GM11168 (cell line): Measurements from ENCODE around the gene AQP5.

Experiments
- in situ Hi-C: fragments of 300-500 bp; cut with MboI; formaldehyde crosslinking; loops from one replicate; pipeline ENCODE4 v1.12.0; 2022; ENCODE audit warnings: low sequenced_read_pairs; ENCODE audit not compliant: unreplicated experiment

Gene AQP5

GRCh38 chr12:49948866-49949845 is 12.5 kb upstream of the AQP5 start:
- in situ Hi-C loops: no loop called here

DNA sequence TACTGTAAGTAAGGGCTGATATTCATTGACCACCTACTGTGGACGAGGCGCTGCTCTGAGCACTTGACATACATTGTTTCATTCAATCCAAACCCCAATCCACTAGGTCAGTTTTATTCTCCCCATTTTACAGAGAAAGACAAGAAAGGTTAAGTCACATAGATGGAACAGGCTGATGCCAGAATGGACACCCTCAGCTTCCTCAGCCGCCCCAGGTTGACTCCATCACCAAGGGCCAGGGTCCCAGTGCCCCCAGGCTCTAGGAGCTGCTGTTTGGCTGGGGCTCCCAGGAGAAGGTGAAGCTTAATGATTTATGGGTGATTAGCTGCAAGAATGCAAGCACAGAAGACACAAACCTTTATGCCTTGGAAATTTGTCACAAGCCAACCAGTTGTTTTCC is 11.8 kb upstream of the AQP5 start:
- in situ Hi-C loops: no loop called here

- in situ Hi-C loops: no loop called here
These were observed 11.1 kb upstream of the AQP5 start, which contains the start of gene AQP2 for GRCh38 chr12:49950273-49951251. TSS of gene AQP2 (plus strand) at chr12:49950737. CDS start at chr12:49950831, 94 bp downstream.

DNA sequence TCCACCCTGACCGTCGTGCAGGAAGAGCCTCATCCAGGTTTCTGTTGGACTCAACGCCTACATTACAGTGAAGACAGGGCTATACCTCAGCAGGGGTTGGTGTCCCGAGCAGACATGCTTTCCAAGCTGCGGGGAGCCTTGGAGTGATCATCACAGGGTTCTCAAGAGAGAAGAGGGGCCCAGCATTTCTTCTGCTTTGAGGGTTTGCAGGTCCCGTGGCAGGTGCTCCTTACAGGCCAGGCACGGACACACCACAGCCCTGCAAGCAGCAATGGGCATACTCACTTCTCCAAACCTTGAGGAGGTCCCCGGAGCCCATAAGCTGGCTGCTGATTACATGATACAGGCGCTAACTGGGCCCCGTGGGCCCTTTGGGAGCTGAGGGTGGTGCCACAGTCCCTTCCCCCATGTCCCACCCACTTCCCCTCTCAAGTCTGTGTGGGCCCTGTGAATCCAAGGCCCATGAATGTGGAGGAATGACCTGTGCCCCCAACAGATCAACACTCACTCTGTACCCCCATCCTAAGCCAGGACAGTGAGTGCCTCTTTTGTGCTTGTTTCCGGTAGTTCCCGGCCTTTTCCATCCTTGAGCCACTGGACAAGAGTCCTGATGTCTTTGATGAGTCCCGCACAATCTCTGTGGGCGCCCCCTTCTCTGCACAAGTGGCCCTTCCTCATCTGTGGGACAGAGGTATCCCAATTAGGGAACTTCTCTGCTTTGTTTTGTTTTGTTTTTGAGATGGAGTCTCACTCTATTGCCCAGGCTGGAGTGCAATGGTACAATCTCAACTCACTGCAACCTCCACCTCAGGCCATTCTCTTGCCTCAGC is 10.0 kb upstream of the AQP5 start:
- in situ Hi-C loops: no loop called here

- in situ Hi-C loops: no loop called here
These were observed 9.1 kb upstream of the AQP5 start for GRCh38 chr12:49952391-49953055.

GRCh38 chr12:49953151-49953550 is 8.5 kb upstream of the AQP5 start:
- in situ Hi-C loops: no loop called here

- in situ Hi-C loops: no loop called here
These were observed 7.5 kb upstream of the AQP5 start for GRCh38 chr12:49953961-49954846.

- in situ Hi-C loops: no loop called here
These were observed 6.5 kb upstream of the AQP5 start for GRCh38 chr12:49954863-49955830.

DNA sequence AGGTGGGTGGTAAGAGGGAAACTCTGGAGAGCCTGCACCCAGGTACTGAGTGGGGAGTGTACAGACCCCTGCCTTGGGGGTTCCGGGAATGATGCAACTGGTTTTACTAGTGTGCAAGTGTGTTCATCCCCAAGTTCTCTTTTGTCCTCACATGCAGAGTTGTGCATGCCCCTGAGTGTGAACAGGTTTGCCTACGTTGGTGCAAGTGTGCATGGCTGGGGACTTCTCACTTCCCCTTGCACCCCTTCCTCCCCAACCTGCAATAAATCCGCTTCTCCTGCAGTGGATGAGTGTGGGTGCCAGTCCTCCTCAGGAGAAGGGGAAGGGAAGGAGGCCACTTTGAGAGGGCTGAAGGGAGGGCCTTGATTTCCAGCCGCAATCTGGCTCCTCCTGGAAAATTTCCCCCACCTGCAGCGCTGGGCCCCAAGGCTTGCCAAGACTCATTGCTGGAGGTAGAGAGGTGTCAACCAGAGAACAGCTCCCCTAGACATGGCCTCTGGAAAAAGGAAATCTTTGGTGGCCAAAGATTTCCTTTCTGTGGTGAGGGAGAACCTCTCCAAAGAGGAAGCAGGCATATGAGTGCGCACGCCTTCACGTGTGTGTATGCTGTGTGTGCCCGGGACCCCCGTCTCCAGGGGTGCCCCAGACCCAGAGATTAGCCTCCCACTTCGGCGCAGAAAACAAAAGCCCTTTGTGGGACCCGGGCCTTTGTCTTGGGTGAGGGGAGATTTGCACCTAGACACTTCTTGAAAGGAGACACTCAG is 5.6 kb upstream of the AQP5 start:
- in situ Hi-C loops: no loop called here

DNA sequence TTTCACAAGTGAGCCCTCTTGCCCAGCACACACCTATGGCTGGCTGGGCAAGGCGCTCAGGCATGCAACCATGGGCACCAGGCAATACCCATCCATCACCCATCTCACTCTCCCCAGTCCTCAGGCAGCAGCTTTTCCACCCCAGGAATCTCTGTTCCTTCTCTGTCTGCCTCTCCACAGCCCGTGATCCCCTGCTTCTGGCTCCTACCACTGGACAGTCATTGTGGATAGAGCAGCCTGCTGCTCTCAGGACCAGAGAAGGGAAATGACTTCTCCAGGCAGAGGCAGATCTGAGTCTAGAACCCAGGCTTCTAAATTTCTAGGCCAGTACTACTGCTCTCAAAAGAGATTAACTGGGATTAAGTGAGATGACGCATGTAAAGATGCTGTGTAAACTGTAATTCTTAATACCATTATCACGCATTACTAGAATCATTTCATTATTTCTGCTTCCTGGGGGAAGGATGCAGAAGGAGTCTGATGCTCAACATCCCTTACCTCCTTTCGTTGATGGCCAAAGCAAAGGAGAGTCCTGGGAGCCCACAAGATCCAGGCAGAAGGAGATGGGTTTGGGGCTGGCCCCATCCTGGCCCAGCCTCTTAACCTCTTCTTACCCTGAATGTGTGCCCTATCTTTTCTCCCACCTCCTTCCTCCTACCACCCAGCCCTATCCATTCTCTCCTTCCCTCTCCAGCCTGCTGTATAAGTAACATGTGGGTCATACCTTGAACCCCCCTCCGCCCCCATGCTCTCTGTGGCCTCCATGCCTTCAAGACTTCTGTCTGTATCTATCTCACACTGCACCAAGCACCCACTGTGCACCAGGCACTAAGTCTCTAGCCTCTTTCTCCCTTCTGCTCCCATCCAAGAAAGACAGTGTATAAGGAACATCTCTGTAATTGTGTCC is 4.8 kb upstream of the AQP5 start:
- in situ Hi-C loops: no loop called here

DNA sequence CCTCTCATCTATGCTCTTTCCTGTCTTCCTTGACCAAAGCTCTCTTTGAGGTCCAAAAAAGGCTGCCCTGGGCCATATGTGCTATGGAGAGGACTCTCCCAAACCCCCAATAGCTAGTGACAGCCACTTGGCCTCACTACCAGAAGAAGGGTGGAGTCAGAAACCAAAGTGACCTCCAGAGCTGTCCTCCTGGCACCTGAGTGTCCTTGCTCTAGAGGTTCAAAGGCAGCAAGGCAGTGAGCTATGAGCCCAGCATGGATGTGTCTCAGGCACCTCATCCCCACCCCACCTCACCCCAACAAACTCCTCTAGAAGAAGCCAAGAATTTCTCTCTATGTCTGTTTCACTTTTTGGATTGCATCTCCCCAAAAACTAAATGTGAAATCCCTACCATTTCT is 4.1 kb upstream of the AQP5 start:
- in situ Hi-C loops: no loop called here

GRCh38 chr12:49959685-49960473 is 1.8 kb upstream of the AQP5 start:
- in situ Hi-C loops: no loop called here

DNA sequence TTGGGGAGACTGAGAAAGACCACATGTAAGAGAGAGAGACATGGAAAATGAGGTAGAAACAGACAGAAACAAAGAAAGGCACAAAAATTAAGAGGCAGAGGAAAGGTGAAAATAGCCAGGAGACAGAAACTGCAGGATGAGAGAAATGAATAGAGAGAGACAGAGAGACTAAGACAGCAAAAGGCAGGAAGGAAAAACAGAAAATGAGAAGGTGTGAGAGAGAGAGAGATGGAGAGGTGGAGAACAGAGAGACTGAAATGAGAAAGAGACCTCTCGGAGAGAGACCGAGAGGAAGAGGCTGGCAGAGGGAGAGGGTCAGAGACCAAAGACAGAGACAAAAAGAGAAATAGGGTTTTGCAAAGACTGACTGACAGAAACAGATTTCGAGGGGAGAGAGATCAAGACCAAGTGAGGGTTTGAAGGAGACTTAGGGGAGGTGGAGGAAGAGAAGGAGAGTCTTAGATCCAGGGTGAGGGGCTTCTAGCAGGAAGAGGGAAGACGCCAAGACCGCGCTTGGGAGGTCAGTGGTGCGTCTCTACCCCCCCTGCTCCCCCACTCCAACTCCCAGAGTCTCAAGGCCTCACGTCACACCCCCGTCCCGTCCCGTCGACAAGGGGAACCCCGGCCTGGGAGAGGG is 1.1 kb upstream of the AQP5 start:
- in situ Hi-C loops: no loop called here

GRCh38 chr12:49961993-49962764 is 507 bp downstream of the AQP5 start:
- in situ Hi-C loops: no loop called here
